GM20000 (cell line): ENCODE results near the gene TSPAN32.

Source experiments
- DNase-seq: peaks from one replicate; pipeline ENCODE4 v3.0.0; 2012; ENCODE audit warnings: low spot score
- CTCF ChIP-seq: IDR thresholded peaks from 2 replicates; pipeline ENCODE4 v1.5.1; 2012; ENCODE audit warnings: mild to moderate bottlenecking, control low read depth; ENCODE audit errors: extremely low read depth, missing control alignments

TSPAN32 gene

GRCh38 chr11:2264366-2265053 lies 37.3 kb upstream of the TSPAN32 start:
- DNase-seq: no peak
- TF ChIP-seq CTCF: no peak

GRCh38 chr11:2265396-2265795 lies 36.4 kb upstream of the TSPAN32 start:
- DNase-seq: no peak
- TF ChIP-seq CTCF: no peak

- no peak for TF ChIP-seq CTCF
- no peak for DNase-seq
Observed at GRCh38 chr11:2265854-2266585, 35.8 kb upstream of the TSPAN32 start.

GRCh38 chr11:2266586-2267305 lies 35.1 kb upstream of the TSPAN32 start:
- no peak for TF ChIP-seq CTCF

GRCh38 chr11:2267306-2267850 lies 34.4 kb upstream of the TSPAN32 start:
- TF ChIP-seq CTCF: no peak
- DNase-seq: no peak

More at GRCh38 chr11:2266586-2267305, 35.1 kb upstream of the TSPAN32 start:
- DNase-seq: no peak

- TF ChIP-seq CTCF: no peak
- no peak for DNase-seq
Observed at GRCh38 chr11:2267851-2268728, 33.7 kb upstream of the TSPAN32 start.
